T-helper 2 cell treated with Interferon-gamma antibody and Interleukin-4, amounts not matched to agents 5 μg/mL and 100 μg/mL, for 36 hours (primary cell): ENCODE results near the gene MUC12.
"Not testable (repeated sequence)": the region's sequence is repeated elsewhere in the genome, so short reads cannot be mapped to it uniquely, and the experiment has no call there.

Experiments
- DNase-seq: peaks from one replicate; pipeline ENCODE4 v3.0.0; 2021; ENCODE audit warnings: low spot score
- H3K27ac Mint-ChIP-seq: one replicate; pipeline ENCODE4 v1.8.0; 2021; ENCODE audit warnings: mild to moderate bottlenecking, mixed read lengths
- H3K27me3 Mint-ChIP-seq: one replicate; pipeline ENCODE4 v1.8.0; 2021; ENCODE audit warnings: low read depth, mixed read lengths
- H3K36me3 Mint-ChIP-seq: one replicate; pipeline ENCODE4 v1.8.0; 2021; ENCODE audit warnings: low read depth, mixed read lengths
- H3K4me1 Mint-ChIP-seq: one replicate; pipeline ENCODE4 v1.8.0; 2021; ENCODE audit warnings: low read depth, mixed read lengths
- H3K4me3 Mint-ChIP-seq: one replicate; pipeline ENCODE4 v1.8.0; 2022; ENCODE audit warnings: mild to moderate bottlenecking, moderate library complexity, mixed read lengths
- H3K9me3 Mint-ChIP-seq: one replicate; pipeline ENCODE4 v1.8.0; 2021; ENCODE audit warnings: mixed read lengths

The MUC12 gene

DNA sequence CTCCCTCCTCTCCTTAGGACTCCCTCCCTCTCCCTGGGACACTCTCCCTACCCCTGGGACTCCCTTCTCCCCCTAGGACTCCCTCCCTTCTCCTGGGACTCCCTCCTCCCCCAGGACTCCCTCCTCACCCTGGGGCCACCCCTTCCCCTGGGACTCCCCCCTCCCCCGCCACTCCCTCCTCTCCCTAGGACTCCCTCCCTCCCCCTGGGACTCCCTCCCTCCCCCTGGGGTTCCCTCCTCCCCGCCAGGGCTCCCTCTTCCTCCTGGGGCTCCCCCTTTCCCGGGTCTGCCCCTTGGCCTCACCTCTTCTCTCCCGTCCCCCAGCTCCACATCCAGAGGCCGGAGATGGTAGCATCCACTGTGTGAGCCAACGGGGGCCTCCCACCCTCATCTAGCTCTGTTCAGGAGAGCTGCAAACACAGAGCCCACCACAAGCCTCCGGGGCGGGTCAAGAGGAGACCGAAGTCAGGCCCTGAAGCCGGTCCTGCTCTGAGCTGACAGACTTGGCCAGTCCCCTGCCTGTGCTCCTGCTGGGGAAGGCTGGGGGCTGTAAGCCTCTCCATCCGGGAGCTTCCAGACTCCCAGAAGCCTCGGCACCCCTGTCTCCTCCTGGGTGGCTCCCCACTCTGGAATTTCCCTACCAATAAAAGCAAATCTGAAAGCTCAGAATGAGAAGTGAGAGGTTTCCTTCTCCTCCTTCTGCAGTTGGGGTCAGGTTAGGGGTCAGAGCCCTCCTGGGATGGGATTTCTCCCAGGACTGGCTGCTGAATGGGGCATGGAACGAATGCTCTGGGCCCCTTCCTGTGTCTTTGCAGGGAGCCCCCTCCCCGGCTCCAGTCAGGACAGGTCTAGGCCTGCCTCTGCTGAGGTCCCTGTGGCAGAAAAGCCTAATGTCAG, 49.2 kb downstream of the MUC12 start:
- Mint-ChIP-seq H3K9me3 (no peaks in the 10 kb centered on the region), H3K4me3 (peak overlapping the region; percentile 48), H3K4me1 (peaks cover 16% of the 10 kb centered on the region), H3K27ac (peak overlapping the region; percentile 67), H3K36me3 (peaks cover 3% of the 10 kb centered on the region), H3K27me3 (peaks cover 10% of the 10 kb centered on the region)
- DNase-seq, result no peak

DNA sequence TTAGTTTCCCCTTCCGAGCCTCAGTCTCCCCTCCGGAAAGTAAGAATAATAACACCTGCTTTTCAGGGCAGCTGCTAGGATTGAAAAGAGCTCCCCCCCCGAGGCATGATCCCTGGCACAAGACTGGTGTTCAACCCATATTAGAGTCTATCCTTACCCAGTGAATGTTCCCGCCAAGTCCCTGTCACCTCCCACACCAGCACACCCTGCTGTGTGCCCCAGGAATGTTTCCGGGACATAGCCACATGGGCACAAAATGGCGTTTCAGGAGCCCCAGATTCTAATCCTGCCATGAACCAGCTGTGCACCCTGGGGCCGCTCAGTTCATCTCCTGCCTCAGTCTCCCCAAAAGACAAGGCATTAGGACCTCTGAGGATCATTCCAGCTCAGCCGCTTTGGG, 51.1 kb downstream of the MUC12 start:
- Mint-ChIP-seq H3K9me3 (no peaks in the 10 kb centered on the region), H3K4me3 (no peak overlapping the region), H3K27ac (no peak overlapping the region), H3K36me3 (no peaks in the 10 kb centered on the region), H3K4me1 (peaks cover 16% of the 10 kb centered on the region), H3K27me3 (peaks cover 10% of the 10 kb centered on the region)
- no peak for DNase-seq

DNA sequence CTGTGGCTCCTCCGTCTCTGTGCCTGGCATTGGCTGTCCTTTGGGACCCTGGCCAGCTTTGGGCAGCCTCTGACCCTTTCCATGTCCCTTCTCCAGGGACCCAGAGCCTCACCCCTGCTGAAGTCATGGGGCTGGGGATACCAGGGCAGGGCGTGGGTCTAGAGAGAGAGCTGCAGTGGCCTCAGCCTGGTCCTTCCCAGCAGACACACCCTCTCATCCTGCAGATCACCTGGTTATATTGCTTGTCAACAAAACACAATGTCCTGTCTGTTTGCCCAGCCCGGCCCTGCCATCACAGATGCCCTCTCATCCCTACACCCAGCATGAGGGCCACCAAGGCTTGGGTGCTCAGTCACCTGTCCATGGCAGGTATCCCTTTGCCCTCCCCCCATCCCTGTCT, 52.3 kb downstream of the MUC12 start:
- H3K36me3 Mint-ChIP-seq, result no peaks in the 10 kb centered on the region
- H3K27me3 Mint-ChIP-seq, result peaks cover 10% of the 10 kb centered on the region
- H3K9me3 Mint-ChIP-seq, result no peaks in the 10 kb centered on the region
- H3K27ac Mint-ChIP-seq, result no peak overlapping the region
- DNase-seq, result no peak
- no peak overlapping the region for H3K4me3 Mint-ChIP-seq
- peaks cover 8% of the 10 kb centered on the region for H3K4me1 Mint-ChIP-seq

- Mint-ChIP-seq H3K27ac (no peak overlapping the region), H3K27me3 (peaks cover 15% of the 10 kb centered on the region), H3K9me3 (no peaks in the 10 kb centered on the region), H3K4me3 (no peak overlapping the region), H3K36me3 (no peaks in the 10 kb centered on the region), H3K4me1 (peaks cover under 1% of the 10 kb centered on the region)
- no peak for DNase-seq
Measured at GRCh38 chr7:101023839-101024238, 54.5 kb downstream of the MUC12 start.

DNA sequence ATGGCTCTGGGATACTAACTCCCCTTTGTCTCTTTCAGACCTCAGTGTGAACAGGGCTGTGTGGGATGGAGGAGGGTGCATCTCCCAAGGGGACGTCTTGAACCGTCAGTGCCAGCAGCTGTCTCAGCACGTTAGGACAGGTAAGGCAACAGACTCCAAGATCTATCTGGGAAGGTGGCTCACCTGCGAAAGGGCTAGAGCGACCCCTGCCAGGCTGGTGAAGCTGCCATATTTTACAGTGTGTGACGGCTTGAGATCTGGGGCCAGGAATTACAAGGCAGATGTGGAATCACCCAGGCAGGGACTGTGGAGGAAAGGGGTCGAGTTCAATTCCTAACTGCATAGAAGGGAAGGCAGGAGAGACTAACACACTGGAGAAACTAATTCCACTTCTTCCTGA, 61.7 kb downstream of the MUC12 start:
- no peak for DNase-seq
- no peak overlapping the region for H3K27ac Mint-ChIP-seq
- no peak overlapping the region for H3K4me3 Mint-ChIP-seq
- H3K27me3 Mint-ChIP-seq, result peaks cover 10% of the 10 kb centered on the region
- H3K4me1 Mint-ChIP-seq, result no peaks in the 10 kb centered on the region
- H3K36me3 Mint-ChIP-seq, result no peaks in the 10 kb centered on the region
- no peaks in the 10 kb centered on the region for H3K9me3 Mint-ChIP-seq

DNA sequence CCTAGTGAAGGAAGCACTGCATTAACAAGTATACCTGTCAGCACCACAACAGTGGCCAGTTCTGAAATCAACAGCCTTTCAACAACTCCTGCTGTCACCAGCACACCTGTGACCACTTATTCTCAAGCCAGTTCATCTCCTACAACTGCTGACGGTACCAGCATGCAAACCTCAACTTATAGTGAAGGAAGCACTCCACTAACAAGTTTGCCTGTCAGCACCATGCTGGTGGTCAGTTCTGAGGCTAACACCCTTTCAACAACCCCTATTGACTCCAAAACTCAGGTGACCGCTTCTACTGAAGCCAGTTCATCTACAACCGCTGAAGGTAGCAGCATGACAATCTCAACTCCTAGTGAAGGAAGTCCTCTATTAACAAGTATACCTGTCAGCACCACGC, 66.6 kb downstream of the MUC12 start:
- Mint-ChIP-seq H3K9me3 (no peaks in the 10 kb centered on the region), H3K36me3 (no peaks in the 10 kb centered on the region), H3K4me3 (no peak overlapping the region), H3K4me1 (no peaks in the 10 kb centered on the region), H3K27me3 (peaks cover 4% of the 10 kb centered on the region), H3K27ac (no peak overlapping the region)
- no peak for DNase-seq

DNA sequence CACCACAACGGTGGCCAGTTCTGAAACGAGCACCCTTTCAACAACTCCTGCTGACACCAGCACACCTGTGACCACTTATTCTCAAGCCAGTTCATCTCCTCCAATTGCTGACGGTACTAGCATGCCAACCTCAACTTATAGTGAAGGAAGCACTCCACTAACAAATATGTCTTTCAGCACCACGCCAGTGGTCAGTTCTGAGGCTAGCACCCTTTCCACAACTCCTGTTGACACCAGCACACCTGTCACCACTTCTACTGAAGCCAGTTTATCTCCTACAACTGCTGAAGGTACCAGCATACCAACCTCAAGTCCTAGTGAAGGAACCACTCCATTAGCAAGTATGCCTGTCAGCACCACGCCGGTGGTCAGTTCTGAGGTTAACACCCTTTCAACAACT, 71.9 kb downstream of the MUC12 start:
- not testable (repeated sequence) for DNase-seq, H3K4me3 Mint-ChIP-seq, H3K36me3 Mint-ChIP-seq, H3K27me3 Mint-ChIP-seq, H3K27ac Mint-ChIP-seq, H3K9me3 Mint-ChIP-seq, H3K4me1 Mint-ChIP-seq

DNA sequence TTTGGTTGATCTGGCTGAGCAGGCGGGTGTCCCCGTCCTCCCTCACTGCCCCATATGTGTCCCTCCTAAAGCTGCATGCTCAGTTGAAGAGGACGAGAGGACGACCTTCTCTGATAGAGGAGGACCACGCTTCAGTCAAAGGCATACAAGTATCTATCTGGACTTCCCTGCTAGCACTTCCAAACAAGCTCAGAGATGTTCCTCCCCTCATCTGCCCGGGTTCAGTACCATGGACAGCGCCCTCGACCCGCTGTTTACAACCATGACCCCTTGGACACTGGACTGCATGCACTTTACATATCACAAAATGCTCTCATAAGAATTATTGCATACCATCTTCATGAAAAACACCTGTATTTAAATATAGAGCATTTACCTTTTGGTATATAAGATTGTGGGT, 89.0 kb downstream of the MUC12 start:
- H3K9me3 Mint-ChIP-seq, result no peaks in the 10 kb centered on the region
- no peak overlapping the region for H3K4me3 Mint-ChIP-seq
- H3K4me1 Mint-ChIP-seq, result peaks cover 4% of the 10 kb centered on the region
- no peak overlapping the region for H3K27ac Mint-ChIP-seq
- peak; percentile 36 for DNase-seq
- no peaks in the 10 kb centered on the region for H3K36me3 Mint-ChIP-seq
- H3K27me3 Mint-ChIP-seq, result peaks cover 8% of the 10 kb centered on the region

DNA sequence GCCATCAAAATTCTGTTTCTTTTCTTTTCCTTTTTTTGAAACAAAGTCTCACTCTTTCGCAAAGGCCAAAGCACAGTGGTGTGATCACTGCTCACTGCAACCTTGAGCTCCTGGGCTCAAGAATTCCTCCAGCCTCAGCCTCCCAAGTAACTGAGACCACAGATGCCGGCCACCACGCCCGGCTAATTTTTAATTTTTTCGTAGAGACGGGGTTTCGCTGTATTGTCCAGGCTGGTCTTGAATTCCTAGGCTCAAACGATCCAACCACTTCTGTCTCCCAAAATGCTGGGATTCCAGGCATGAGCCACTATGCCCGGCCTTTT, 90.2 kb downstream of the MUC12 start:
- H3K36me3 Mint-ChIP-seq, result no peaks in the 10 kb centered on the region
- no peak overlapping the region for H3K27ac Mint-ChIP-seq
- H3K9me3 Mint-ChIP-seq, result no peaks in the 10 kb centered on the region
- no peak for DNase-seq
- peaks cover 8% of the 10 kb centered on the region for H3K27me3 Mint-ChIP-seq
- H3K4me3 Mint-ChIP-seq, result no peak overlapping the region
- peaks cover 4% of the 10 kb centered on the region for H3K4me1 Mint-ChIP-seq

DNA sequence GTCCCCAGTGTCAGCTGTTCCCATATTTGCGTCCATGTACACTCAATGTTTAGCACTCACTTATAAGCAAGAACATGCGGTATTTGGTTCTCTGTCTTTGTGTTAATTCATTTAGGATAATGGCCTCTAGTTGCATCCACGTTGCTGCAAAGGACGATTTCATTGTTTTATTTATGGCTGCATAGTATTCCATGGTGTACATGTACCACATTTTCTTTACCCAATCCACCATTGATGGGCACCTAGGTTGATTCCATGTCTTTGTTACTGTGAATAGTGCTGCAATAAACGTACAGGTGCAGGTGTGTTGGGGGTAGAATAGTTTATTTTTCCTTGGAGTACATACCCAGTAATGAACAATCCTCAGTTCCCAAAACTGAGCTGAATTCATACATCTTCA, 91.6 kb downstream of the MUC12 start:
- Mint-ChIP-seq H3K36me3 (no peaks in the 10 kb centered on the region), H3K9me3 (no peaks in the 10 kb centered on the region), H3K4me3 (no peak overlapping the region), H3K27me3 (peaks cover 11% of the 10 kb centered on the region), H3K27ac (no peak overlapping the region), H3K4me1 (peaks cover 4% of the 10 kb centered on the region)
- DNase-seq, result no peak

GRCh38 chr7:101064176-101064550, 94.8 kb downstream of the MUC12 start:
- DNase-seq, H3K36me3 Mint-ChIP-seq, H3K4me3 Mint-ChIP-seq, H3K9me3 Mint-ChIP-seq, H3K4me1 Mint-ChIP-seq, H3K27ac Mint-ChIP-seq: not testable (repeated sequence)
- peaks cover 14% of the 10 kb centered on the region for H3K27me3 Mint-ChIP-seq

DNA sequence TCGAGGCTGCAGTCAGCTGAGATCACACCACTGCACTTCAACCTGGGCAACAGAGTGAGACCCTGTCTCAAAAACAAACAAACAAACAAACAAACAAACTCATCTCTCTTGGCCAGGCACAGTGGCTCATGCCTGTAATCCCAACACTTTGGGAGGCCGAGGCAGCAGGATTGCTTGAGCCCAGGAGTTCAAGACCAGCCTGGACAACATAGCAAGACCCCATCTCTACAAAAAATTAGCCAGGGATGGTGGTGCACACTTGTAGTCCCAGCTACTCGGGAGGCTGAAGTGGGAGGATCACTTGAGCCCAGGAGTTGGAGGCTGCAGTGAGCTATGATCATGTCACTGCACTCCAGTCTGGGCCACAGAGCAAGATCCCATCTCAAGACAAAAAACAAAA, 95.8 kb downstream of the MUC12 start:
- H3K27ac Mint-ChIP-seq, H3K4me3 Mint-ChIP-seq, H3K9me3 Mint-ChIP-seq, DNase-seq, H3K36me3 Mint-ChIP-seq, H3K27me3 Mint-ChIP-seq, H3K4me1 Mint-ChIP-seq: not testable (repeated sequence)

DNA sequence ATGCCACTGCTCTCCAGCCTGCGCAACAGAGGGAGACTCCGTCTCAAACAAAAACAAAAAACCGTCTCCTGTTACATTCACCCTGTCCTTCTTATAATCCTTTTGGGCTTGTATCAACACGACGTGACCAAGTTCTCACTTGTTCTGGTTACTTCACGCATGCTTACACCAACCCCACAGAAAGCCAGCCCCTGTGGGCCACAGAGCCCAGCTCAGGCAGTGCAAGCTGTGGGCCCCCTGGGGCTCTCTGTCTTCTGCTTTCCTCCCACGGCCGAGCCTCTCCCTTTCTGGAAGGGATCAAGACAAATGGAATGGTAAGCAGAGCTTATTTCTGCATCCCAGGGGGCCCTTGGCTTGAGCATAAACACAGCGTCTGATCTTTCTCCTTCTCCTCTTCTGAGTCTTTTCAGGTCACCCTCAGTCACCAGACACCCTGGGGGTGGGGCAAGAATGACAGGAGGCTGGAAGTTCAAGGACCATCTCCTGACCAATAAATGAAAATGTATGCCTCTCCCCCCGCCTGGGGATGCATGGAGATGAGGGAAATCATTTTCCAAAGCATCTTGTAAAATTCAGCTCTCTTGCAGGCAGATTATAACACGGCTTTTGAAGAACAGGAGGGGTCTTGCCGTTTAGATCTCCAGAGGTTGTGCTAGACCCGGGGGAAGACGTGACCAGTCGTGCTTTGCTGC, 96.9 kb downstream of the MUC12 start:
- no peak for DNase-seq
- no peak overlapping the region for H3K27ac Mint-ChIP-seq

DNA sequence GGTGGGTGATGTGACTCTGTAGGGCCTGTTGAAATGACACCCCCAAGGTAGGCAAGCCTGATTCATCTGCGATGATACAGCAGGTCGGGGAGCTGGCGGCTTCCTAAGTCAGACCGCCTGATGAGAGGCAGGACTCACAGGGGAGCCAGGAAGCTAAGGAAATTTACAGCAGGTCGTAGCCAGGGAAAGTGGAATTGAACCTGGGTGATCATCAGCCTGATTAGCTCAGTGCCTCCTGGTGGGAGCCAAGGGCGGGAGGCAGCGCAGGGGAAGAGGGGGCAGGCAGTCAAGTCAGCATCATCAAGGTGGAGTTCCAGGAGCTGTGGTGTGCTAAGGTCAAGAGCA, 97.4 kb downstream of the MUC12 start:
- no peaks in the 10 kb centered on the region for H3K4me1 Mint-ChIP-seq
- no peaks in the 10 kb centered on the region for H3K36me3 Mint-ChIP-seq
- H3K27me3 Mint-ChIP-seq, result peaks cover 10% of the 10 kb centered on the region

More for the DNA sequence above, 96.9 kb downstream of the MUC12 start:
- no peak overlapping the region for H3K4me3 Mint-ChIP-seq
- H3K9me3 Mint-ChIP-seq, result no peaks in the 10 kb centered on the region
- H3K36me3 Mint-ChIP-seq, result no peaks in the 10 kb centered on the region
- peaks cover 10% of the 10 kb centered on the region for H3K27me3 Mint-ChIP-seq
- H3K4me1 Mint-ChIP-seq, result no peaks in the 10 kb centered on the region

GRCh38 chr7:101068401-101068800, 99.0 kb downstream of the MUC12 start:
- Mint-ChIP-seq H3K4me3 (no peak overlapping the region), H3K36me3 (no peaks in the 10 kb centered on the region), H3K27me3 (peaks cover 12% of the 10 kb centered on the region), H3K27ac (no peak overlapping the region), H3K4me1 (no peaks in the 10 kb centered on the region), H3K9me3 (no peaks in the 10 kb centered on the region)
- no peak for DNase-seq

More for the DNA sequence above, 97.4 kb downstream of the MUC12 start:
- H3K4me3 Mint-ChIP-seq, result no peak overlapping the region
- no peaks in the 10 kb centered on the region for H3K9me3 Mint-ChIP-seq
- H3K27ac Mint-ChIP-seq, result no peak overlapping the region
- DNase-seq, result no peak
